HG02571 (cell line): ENCODE data around the gene PID1.
"Not testable (repeated sequence)": the region's sequence is repeated elsewhere in the genome, so short reads cannot be mapped to it uniquely, and the experiment has no call there.

Experiments
- ATAC-seq: cut with Tn5 transposase; IDR thresholded peaks from one replicate; pipeline ENCODE4 v1.9.1; 2021; ENCODE audit warnings: mild to moderate bottlenecking, moderate library complexity; ENCODE audit not compliant: unreplicated experiment

Gene PID1

DNA sequence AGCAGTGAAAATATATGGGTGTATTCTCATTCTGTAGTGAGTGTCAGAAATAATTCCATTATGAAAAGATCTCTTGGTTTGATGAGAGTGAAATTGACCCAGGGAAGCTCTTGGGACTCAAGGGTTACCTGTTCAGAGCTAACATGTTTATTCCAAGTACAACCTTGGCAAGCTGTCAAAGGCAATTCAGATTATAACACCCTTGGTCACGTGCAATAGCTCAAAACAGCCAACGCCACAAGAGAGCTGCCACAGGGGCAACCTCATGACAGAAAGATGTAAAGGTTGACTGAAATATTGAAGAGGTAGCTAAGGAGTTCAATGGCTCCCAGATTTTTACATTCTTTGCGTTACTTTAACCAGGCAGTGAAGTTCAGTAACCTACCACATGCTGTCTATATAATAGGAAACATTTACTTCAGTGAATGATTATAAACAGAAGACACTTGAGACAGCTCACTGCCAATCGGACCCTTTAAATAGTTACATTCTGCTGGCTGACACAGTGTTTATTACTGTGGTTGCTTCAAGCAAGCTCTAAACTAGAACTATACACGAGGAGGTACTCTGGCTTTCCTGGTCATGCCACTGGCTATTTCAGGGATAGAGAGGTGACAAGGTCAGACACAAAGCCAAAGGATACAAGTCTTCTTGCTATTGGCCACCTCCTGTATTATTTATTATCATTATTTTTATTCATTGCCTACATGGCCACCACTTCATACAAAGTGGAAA, 187.3 kb downstream of the PID1 start:
- ATAC-seq, result no peak

DNA sequence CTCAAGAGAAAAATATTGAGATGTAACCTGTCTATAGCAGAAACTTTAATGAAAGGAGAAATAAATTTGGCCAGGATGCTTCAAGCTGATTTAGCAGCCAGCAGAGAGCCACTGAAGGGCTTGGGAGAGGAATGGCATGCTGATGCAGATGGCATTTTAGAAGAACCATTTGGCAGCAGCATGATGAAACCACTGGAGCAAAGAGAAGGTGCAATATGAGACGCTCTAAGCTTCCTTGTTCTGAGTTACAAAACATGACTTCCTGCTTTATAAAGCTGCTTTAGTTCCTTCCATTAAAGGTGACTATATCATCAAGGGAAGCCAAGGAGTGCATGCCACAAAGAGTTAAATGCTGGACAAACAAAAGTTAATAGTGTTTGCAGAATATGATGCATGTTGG, 189.7 kb downstream of the PID1 start:
- ATAC-seq, result no peak

DNA sequence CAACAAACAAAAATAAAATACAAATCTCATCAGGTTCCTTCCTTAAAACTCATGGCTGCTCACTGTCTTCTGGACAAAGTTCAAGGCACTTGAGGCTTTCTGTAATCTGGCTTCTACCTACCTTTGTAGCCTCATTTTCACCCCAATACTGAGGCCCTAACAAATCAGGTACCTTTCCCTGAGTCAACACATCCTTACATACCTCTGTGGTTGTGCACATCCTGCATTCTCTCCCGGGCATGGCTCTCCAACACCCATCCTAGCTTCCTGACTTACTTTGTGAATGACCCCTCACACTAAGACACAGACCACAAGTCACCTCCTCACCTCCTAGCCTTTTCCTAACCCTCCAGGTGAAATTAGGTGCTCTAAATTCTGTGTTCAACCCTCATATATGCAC, 190.9 kb downstream of the PID1 start:
- no peak for ATAC-seq

DNA sequence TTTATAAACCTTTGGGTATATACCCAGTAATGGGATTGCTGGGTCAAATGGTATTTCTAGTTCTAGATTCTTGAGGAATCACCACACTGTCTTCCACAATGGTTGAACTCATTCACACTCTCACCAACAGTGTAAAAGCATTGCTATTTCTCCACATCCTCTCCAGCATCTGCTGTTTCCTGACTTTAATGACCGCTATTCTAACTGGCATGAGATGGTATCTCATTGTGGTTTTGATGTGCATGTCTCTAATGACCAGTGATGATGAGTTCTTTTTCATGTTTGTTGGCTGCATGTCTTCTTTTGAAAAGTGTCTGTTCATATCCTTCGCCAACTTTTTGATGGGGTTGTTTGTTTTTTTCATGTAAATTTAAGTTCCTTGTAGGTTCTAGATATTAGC, 194.2 kb downstream of the PID1 start:
- not testable (repeated sequence) for ATAC-seq

DNA sequence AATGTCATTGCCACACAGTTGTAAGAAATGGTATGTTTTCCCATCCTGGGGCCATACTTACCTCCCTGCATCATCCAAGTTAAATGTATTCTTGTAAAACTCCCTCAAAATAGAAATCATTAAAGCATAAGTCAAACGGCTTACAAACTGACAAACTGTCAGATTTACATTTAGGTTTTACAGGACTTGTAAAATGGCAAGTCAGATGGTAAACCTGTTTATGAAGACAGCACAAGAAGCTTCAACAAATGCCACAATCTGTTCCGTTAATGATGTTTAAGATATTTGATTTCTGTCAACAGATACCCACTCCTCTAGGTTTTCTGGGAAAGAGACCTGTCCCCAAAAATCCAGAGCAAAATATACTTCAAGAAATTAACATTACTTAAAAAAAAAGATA, 197.2 kb downstream of the PID1 start:
- ATAC-seq, result no peak

DNA sequence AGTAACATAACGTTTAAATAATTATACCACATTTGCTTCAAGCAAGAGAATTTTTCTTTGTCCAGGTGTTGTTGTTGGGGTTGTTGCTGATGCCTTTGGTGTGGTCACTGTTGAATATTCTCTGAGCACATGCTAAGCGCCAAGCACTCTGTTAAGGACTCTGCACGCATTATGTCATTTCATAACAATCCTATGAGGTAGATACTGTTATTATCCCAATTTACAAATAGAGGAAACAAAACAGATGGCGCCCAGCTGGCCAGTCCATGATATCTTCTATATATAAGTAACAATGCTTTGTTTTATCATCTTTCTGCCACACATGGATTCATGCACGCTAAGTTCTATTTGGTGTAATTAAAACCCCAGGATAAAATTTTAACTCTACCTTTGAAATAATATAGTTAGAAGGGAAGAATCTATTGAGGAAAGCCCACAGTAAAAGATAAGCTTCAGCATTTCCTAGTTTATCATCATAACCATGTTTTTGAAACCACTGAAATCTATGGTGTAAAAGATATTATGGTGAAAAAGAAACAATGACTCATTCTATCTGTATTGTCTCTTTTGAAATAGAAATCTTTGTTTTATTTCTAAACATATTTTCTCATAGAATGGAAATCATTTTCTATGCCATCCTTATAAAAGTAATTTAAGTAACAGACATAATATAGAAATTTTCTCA, 199.7 kb downstream of the PID1 start:
- ATAC-seq, result no peak

DNA sequence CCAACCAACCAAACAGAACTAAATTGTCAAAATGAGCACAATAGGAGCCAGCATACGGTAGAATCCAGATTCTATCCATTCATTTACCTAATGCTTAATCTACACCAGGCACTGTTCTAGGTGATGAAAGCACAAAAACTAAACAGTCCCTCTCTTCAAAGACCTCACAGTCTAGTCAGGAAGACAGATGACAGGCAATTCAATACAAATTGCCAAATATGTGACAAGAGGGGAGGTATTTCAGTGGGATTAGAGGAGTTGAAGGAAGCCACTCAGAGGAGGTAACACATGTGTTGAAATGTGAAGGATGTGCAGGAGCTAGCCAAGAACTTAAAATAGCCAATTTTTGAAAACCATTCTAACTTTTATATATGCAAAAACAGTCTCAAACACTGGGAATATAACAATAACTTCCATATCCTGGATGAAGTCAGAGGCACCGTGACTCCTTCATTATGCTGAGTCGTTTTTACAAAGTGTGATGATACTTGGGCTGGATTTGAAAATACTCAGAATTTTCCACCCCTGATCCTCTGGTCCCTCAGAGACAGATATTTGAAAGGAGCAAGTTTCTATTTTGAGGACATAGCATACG, 204.9 kb downstream of the PID1 start:
- no peak for ATAC-seq

DNA sequence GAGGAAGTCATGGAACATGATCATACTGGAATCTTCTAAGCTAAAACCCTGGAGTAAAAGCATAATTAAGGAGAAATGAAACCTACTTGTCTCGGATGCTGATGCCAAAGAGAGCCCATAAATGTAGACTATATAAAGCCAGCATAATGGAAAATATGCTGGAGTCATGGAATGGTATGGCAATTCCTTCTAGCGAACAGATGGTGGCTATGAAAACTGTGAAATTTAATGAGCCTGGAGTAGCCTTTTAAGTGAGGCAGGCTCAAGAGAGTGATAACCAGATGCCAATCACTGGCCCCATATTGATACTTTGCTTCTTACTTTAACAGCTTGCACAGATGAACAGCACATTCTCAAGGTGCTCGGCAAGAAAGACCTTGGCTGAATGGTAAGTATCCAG, 206.3 kb downstream of the PID1 start:
- ATAC-seq, result no peak

DNA sequence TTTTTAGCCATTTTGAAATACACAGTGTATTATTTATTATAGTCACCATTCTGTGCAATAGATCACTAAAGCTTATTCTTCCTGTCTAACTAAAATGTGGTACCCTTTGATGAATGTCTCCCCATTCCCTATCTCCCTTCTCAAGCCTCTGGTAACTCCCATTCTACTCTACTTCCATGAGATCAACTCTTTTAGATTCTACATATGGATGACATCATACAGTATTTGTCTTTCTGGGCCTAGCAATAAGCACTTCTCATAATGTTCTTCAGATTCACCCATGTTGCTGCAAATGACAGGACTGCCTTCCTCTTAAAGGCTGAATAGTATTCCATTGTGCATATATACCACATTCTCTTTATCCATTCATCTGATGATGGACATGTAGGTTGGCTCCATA, 210.9 kb downstream of the PID1 start:
- no peak for ATAC-seq

DNA sequence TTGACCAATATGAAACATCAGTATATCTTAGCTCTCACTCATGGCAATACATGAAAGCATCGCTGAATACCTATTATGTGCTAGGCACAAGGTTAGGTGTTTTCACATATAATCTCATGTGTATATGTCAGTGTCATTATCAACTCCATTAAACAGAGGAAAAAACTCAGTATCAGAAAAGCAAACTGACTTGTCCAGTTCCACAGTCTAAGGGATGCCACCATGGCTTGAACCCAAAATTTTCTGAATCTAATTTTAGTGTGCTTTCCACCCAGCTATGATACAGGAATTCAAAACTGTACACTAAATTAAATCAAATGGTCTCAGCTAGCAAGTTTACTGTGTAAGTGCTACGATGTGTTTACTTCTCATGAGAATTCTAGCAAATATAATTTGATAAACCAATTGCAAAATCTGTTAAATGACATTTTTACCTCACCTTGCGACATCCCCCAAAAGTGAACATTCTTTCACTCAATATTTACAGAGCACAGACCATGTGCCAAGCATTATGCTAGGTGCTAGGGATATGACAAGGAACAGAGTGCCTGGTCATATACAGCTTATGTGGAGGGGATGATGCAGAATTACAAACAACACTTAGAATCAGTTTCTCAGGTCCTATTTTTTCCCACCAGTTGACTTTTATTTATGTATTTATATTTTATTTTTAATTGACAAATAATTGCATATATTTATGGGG, 211.6 kb downstream of the PID1 start:
- no peak for ATAC-seq

DNA sequence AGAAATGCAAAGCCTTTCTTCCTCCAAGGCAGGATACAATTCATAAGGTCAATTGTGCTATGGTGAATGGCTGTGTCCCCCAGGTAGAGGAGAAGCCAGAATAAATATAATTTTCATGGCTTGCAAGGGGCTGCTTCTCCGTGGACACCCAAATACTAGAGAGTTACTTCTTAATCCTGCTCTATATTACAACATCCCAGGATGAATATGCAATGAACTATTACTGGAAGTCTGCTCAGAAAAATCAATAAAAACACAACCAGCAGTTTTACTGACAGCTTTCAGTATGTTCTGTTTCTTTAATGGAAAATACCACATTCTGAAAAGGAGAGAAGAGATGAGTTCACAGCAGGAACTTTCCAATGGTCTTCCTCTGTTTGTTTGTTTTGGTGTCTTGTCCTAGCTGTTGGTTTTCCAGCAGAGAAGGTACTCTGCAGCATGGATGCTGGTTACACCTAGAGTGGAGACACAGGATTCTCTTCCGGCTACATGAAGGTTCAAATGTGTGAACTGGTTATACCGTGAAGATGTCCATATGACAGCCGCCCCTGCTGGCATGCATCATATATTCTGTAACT, 213.0 kb downstream of the PID1 start:
- no peak for ATAC-seq

DNA sequence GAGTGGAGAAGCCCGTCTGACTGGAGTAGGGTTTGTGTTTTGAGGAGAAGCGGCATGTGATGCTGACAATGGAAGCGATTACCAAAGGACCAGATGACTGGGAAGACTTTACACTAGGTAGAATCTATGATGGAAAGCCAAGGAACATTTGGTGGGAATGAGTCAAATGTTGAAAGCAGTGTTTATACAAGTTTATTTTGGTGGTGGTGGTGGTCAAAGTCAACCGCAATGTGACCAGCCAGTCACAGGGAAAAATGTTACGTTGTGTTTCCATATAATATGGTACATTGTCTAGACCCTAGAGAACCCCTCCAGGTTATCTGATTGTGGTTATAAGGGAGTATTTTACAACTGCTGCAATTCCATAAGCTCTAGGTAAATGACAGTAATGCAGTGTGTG, 216.8 kb downstream of the PID1 start:
- no peak for ATAC-seq

DNA sequence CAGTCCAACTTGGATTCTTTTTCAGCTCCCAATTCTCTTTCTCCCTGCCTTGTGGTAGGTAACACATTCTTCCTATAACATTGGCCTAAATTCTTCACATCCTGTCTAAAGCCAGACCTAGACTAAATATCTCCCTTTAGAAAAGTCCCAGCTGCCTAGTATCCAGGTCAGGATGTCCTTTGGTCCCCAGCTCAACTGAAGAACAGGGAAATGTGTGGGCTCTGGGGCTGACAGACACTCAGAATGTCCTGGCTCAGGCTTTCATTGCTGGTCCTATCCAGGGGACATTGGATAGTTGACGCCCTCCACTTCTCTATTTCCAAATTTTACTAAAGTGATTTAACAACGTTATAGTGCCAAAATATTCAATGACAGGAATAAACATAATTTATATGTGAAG, 219.3 kb downstream of the PID1 start:
- ATAC-seq, result no peak

DNA sequence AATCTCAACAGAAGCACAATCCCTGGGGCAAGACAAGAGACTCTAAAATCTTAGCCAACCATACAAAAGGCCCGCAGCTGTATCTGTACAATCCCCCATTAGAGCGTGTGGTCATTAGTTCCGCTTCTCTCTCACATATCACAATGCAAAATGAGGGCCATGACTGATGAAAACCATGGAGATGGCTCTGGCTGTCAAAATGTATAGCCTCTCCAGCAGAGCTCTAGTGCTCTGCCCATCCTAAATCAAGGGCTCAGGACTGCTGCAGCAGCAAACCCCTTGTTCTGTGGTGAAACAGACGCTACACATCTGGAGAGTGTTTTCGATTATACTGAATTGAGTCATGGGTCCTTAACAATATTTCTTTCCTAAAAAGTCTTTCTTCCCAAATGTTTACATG, 221.0 kb downstream of the PID1 start:
- ATAC-seq, result no peak

DNA sequence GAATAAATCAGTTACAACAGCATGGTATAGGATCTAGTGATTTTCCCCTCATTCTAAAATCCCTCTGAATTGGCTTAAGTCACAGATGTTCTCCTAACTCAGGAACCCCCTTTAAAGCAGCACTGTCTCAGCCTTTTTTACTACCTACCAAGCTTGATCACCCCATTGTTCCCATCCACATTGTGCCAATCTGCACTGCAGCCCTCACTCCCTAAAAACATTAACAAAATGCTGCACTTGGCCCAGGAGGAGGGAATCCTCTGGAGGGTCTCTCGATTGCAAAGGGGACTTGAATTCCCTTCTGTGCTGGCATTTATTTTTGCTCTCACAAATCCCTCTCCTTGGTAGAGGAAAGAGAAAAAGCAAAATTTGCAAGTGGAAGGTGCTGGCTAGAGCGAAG, 223.0 kb downstream of the PID1 start:
- ATAC-seq, result no peak

DNA sequence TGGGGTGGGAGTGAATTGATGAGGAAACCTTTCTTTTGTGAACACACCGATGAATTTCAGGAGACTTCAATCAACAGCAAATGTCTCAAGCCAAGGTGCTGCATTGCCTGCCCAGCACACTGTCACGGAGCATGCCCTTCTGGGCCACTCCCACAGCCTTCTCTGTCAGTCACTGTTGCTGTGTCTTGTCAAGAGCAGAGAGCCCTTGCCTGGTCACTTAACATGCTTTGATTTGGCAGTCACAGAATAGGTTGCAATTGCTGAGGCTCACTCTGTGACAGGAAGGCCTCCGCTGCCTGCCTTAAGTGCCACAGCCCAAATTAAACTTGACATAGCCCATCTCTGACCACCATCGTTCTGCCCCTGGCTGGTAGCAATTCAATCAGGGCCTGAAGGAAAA, 225.4 kb downstream of the PID1 start:
- no peak for ATAC-seq

DNA sequence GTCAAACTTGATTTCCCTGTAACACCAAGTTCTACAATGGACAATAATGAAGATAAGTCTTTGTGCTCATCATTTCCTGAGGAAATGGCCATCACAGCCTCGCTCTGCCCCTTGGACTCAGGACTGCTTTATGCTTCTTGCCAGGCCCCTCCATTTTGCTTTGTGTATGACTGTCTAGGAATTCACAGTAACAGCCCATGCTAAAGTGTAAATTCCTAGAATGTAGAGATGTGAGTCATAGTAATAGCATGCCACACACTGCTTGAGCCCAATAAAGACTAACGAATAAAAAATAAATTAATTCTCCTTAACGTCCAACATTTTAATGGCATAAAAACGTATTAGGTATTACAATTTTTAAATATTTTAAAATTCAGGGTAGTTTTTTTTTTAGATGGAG, 226.5 kb downstream of the PID1 start:
- ATAC-seq, result no peak

DNA sequence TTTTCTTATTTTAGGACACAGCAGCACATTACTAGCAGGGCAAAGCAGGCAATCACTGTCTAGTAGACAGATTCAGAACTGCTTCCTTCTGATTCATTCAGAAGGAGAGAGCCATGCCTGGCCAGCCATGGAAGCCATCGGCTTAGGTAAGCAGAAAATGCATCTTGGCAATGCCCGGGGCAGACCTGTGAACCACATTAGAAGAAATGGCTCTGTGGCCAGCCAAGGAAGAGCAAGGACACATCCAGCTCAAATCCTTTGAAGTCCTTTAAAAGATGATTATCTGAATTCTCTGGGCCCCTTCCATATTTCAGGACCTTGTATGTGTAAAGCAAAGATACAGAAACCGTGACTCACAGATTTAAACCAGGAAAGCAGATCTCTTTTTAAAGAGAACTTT, 227.4 kb downstream of the PID1 start:
- ATAC-seq, result no peak

DNA sequence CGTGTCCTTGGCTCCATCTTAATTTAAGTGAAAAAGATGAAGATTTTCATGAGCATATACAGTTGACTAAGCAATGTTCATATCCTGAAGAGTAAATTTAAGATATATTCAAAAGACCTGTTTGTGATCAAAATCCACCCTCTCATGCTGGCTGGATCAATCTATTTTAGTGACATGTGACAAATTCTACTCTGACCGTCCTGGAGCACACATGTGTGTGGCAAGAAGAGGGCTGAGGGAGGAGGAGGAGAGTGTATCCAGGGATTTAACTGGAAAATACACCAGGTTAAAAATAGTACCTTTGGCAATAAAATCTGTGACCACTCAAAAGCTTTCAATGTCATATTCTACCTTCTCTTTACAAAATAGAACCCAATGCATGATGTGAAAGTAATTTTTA, 228.7 kb downstream of the PID1 start:
- ATAC-seq, result no peak

DNA sequence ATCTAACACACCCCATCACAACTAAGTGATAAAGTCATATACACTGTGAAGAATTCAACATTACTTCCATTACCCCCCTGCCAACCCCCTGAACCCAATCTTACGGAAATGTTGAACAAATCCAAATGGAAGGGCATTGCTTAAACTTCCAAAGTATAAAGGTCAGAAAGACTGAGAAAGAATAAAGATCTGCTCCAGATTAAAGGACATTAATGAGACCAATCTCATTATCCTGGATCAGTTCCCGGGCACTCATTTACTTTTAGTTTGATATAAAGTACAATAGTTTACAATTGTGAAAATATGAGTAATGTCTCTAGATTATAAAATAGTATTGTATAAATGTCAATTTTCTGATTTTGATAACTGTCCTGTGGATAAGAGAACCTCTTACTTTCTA, 229.4 kb downstream of the PID1 start:
- ATAC-seq, result no peak

DNA sequence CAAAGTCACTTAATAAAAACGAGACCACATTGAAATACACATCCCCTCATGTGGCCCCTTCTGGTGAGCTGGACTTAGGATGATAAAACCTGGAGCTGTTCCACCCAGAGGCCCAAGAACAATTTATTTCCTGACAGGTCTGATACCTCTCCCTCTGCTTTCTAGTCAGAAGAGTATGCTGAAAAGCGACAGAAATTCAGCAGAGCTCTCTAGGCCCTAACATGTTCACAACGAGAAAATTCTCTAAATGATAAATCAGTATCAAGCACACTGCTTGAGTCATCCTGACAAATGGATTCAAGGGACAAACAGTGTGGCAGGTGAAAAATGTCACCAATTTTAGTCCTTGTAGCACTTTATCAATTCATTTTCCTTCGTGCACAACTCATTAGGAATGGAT, 233.5 kb downstream of the PID1 start:
- ATAC-seq, result no peak

DNA sequence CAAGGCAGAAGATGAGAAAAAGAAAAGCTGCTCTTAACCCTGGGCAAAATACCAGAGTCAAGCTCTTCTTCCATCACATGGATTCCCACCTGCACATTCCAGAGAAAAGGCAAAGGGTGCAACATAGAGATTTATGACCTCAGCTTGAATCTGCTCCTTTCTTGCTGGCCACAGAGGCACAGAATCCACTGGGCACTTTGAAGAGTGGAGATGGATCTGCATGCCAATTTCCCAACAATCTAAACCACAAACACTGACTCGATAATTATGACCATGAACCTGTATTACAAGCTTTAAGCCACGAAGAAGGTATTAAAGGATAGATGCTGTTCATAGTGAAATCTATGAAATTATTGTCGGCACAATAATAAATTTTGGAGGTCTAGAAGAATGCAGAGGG, 237.3 kb downstream of the PID1 start:
- ATAC-seq, result no peak
